ENCODE results near the gene CCNI. TPM values are rescaled to one million over a fixed set of nuclear protein-coding genes. Genes with fewer than 3 reads are reported as not detected.
"Not testable (repeated sequence)": the region's sequence is repeated elsewhere in the genome, so short reads cannot be mapped to it uniquely, and the experiment has no call there.

CCNI gene
- total and polyA plus RNA-seq, 8 donors, result 257 to 389 (median 343) TPM

GRCh38 chr4:77073106-77073809 is 2.5 kb downstream of the CCNI start:
- Histone ChIP-seq H3K36me3 (no peaks in the 10 kb centered on the region), H3K27ac (peak overlapping the region; percentile 99 to 100), H3K27me3 (no peaks in the 10 kb centered on the region), H3K4me1 (peaks cover 13 to 75% of the 10 kb centered on the region in 2 donors), H3K9me3 (no peaks in the 10 kb centered on the region), H3K4me3 (peak overlapping the region in 1 of 2 donors; percentile 72)
- intact Hi-C loops (cut with DNase I), result no loop called here
- ATAC-seq (peak; percentile 13), DNase-seq (peak in 1 of 4 donors; percentile 67)
- no peak for TF ChIP-seq CTCF (IDR thresholded peaks at IDR 0.05)

GRCh38 chr4:77072195-77072753 is 3.5 kb downstream of the CCNI start:
- ATAC-seq (no peak), DNase-seq (peak in 1 of 4 donors; percentile 56)
- Histone ChIP-seq H3K36me3 (no peaks in the 10 kb centered on the region), H3K27ac (no peak overlapping the region), H3K27me3 (no peaks in the 10 kb centered on the region), H3K9me3 (no peaks in the 10 kb centered on the region), H3K4me1 (peaks cover 13 to 66% of the 10 kb centered on the region in 2 donors), H3K4me3 (peak overlapping the region in 1 of 2 donors; percentile 72)
- intact Hi-C loops (cut with DNase I), result no loop called here
- TF ChIP-seq CTCF (IDR thresholded peaks at IDR 0.05), result no peak

- H3K27me3 ChIP-seq; DNase-seq; H3K27ac ChIP-seq; intact Hi-C loops (cut with DNase I); H3K4me3 ChIP-seq; H3K9me3 ChIP-seq; ATAC-seq: not testable (repeated sequence)
- H3K36me3 ChIP-seq, result peaks cover 0 to 23% of the 10 kb centered on the region in 2 donors
- H3K4me1 ChIP-seq, result peaks cover 10 to 58% of the 10 kb centered on the region in 2 donors
Observed at GRCh38 chr4:77069514-77069913, 6.3 kb downstream of the CCNI start.

GRCh38 chr4:77065382-77065781 is 10.4 kb downstream of the CCNI start:
- Histone ChIP-seq H3K27ac (no peak overlapping the region), H3K9me3 (no peaks in the 10 kb centered on the region), H3K27me3 (no peaks in the 10 kb centered on the region), H3K4me3 (no peak overlapping the region), H3K36me3 (peaks cover 0 to 65% of the 10 kb centered on the region in 2 donors), H3K4me1 (peaks cover 0 to 17% of the 10 kb centered on the region in 2 donors)
- no peak for ATAC-seq
- intact Hi-C loops (cut with DNase I), result no loop called here
- no peak for TF ChIP-seq CTCF (IDR thresholded peaks at IDR 0.05)
- no peak for DNase-seq

- Histone ChIP-seq H3K36me3 (peaks cover 0 to 78% of the 10 kb centered on the region in 2 donors), H3K4me1 (no peaks in the 10 kb centered on the region), H3K4me3 (no peak overlapping the region), H3K9me3 (no peaks in the 10 kb centered on the region), H3K27ac (no peak overlapping the region), H3K27me3 (no peaks in the 10 kb centered on the region)
- intact Hi-C loops (cut with DNase I), result no loop called here
- no peak for TF ChIP-seq CTCF (IDR thresholded peaks at IDR 0.05)
- DNase-seq (no peak), ATAC-seq (no peak)
Observed at GRCh38 chr4:77062856-77063255, 12.9 kb downstream of the CCNI start.

Measured in left lung (tissue), 10 donors.